NCI-H748 (cell line): ENCODE results near the gene TRMT61B.

ENCODE experiments used
- DNase-seq: peaks from one replicate; lab custom pipeline; 2025; ENCODE audit not compliant: unreplicated experiment; lab: John Stamatoyannopoulos, UW

The TRMT61B gene

GRCh38 chr2:28868611-28869010 is 1.5 kb downstream of the TRMT61B start:
- no peak for DNase-seq

- no peak for DNase-seq
Observed at GRCh38 chr2:28855977-28856376, 14.1 kb downstream of the TRMT61B start.

- no peak for DNase-seq
Observed at GRCh38 chr2:28855193-28855592, 14.9 kb downstream of the TRMT61B start.

GRCh38 chr2:28842042-28842441 is 28.1 kb downstream of the TRMT61B start:
- DNase-seq, result no peak

- no peak for DNase-seq
Observed at GRCh38 chr2:28838971-28839370, 31.1 kb downstream of the TRMT61B start.

GRCh38 chr2:28835781-28836180 is 34.3 kb downstream of the TRMT61B start:
- DNase-seq, result no peak

- no peak for DNase-seq
Observed at GRCh38 chr2:28833740-28834470, 36.2 kb downstream of the TRMT61B start.

GRCh38 chr2:28828382-28828781 is 41.7 kb downstream of the TRMT61B start:
- no peak for DNase-seq

GRCh38 chr2:28824870-28825269 is 45.2 kb downstream of the TRMT61B start:
- DNase-seq, result no peak

GRCh38 chr2:28824207-28824606 is 45.9 kb downstream of the TRMT61B start:
- DNase-seq, result no peak

GRCh38 chr2:28822036-28822435 is 48.1 kb downstream of the TRMT61B start:
- DNase-seq, result no peak

GRCh38 chr2:28821295-28821958 is 48.7 kb downstream of the TRMT61B start:
- peak; percentile 15 for DNase-seq

GRCh38 chr2:28818053-28818452 is 52.1 kb downstream of the TRMT61B start:
- DNase-seq, result no peak

GRCh38 chr2:28810384-28811285 is 59.5 kb downstream of the TRMT61B start, which contains the start of gene SPDYA:
Gene SPDYA, plus strand, starts transcription at chr2:28810834. Its CDS starts 5,181 bp downstream, at chr2:28816015.
- DNase-seq, result peak; percentile 77

GRCh38 chr2:28809927-28810326 is 60.2 kb downstream of the TRMT61B start:
- peak; percentile 28 for DNase-seq

- DNase-seq, result no peak
Observed at GRCh38 chr2:28802975-28803429, 67.1 kb downstream of the TRMT61B start.

- no peak for DNase-seq
Observed at GRCh38 chr2:28801726-28802125, 68.4 kb downstream of the TRMT61B start.
